D721Med (cell line): ENCODE results near the gene LMBR1.
"Not testable (repeated sequence)": the region's sequence is repeated elsewhere in the genome, so short reads cannot be mapped to it uniquely, and the experiment has no call there.

Source experiments
- DNase-seq: peaks from one replicate; pipeline ENCODE4 v3.0.0; 2011; ENCODE audit warnings: low spot score; ENCODE audit not compliant: insufficient read length
- FAIRE-seq: peaks from 2 replicates; lab custom pipeline; 2011; peaks lifted over from hg19 to GRCh38; lab: Jason Lieb, UNC
- TF ChIP-seq, protein P1 (sequence below): IDR thresholded peaks from 2 replicates; pipeline ENCODE4 v1.5.1; 2012; ENCODE audit warnings: mild to moderate bottlenecking, control low read depth; ENCODE audit not compliant: insufficient read depth; ENCODE audit errors: missing control alignments

LMBR1 gene

DNA sequence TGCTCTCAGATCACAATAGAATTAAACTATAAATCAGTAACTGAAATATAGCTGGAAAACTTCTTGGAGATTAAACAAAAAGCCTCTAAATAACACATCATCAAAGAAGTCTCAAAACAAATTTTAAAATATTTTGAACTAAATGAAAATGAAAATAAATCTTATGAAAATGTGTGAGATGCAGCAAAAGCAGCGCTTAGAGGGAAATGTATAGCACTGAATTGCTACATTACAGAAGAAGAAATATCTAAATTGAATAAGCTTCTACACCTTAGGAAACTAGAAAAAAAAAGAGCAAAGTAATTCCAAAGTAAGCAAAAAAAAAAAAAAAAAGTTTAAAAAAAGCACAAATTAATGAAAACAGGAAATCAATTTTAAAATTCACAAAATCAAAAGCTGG, 35.2 kb downstream of the LMBR1 start:
- no peak for DNase-seq
- TF ChIP-seq, protein P1, sequence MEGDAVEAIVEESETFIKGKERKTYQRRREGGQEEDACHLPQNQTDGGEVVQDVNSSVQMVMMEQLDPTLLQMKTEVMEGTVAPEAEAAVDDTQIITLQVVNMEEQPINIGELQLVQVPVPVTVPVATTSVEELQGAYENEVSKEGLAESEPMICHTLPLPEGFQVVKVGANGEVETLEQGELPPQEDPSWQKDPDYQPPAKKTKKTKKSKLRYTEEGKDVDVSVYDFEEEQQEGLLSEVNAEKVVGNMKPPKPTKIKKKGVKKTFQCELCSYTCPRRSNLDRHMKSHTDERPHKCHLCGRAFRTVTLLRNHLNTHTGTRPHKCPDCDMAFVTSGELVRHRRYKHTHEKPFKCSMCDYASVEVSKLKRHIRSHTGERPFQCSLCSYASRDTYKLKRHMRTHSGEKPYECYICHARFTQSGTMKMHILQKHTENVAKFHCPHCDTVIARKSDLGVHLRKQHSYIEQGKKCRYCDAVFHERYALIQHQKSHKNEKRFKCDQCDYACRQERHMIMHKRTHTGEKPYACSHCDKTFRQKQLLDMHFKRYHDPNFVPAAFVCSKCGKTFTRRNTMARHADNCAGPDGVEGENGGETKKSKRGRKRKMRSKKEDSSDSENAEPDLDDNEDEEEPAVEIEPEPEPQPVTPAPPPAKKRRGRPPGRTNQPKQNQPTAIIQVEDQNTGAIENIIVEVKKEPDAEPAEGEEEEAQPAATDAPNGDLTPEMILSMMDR = no peak
- FAIRE-seq = no peak

DNA sequence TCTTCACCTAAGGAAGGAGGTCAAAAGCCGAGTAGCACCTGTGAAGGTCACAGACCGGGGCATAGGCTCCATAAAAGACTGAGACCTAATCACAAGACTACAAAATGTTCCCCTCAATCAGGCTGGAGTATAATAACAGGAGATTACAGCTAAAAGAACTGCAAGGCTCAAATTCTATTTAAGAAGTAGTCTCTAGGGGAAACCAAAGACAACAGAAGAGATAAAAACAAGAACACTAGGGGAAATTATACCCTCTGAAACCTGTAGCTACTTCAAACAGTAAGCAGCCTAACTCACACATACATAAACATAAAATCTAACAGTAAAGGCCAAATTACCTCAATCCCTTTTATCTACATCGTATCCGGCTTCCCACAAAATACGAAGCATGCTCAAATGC, 38.3 kb downstream of the LMBR1 start:
- TF ChIP-seq, protein P1 = no peak
- DNase-seq (no peak), FAIRE-seq (no peak)

DNA sequence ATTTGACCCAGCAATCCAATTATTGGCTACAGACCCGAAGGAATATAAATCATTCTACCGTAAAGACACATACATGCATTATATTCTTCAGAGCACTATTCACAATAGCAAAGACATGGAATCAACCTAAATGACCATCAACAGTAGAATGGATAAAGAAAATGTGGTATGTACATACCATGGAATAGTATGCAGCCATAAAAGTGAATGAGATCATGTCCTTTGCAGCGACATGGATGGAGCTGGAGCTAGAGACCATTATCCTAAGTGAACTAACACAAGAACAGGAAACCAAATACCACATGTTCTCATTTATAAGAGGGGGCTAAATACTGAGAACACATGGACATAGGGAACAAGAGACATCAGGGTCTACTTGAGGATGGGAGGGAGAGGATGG, 44.0 kb downstream of the LMBR1 start:
- DNase-seq (no peak), FAIRE-seq (no peak)
- TF ChIP-seq, protein P1 = no peak

DNA sequence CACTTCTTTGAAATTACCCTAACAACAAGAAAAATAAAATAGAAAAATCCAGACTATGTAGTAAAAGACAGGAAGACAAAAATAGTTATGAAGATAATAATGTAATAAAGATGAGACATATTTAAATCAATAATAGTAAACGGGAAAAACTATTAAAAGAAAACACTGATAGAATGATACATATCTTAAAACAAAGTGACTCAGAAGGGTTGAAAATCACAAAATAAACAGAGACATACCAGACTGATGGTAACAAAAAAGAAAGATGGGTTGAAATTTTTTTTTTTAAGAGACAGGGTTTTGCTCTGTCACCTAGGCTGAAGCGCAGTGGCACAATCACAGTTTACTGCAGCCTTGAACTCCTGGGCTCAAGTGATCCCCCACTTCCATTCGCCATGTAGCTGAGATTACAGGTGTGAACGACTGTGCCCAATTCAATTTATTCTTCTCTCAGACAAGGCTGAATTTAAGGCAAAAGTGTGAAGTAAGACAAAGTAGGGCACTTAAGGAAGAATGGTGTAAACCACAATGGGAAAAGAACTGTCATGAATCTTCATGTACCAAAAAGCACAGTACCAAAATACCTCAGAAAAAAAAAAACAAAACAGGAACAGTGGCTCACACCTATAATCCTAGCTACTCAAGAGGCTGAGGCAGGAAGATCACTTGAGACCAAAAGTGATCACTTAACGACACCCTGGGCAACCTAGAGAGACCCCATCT, 47.4 kb downstream of the LMBR1 start:
- no peak for FAIRE-seq
- DNase-seq = no peak
- TF ChIP-seq, protein P1 = no peak

DNA sequence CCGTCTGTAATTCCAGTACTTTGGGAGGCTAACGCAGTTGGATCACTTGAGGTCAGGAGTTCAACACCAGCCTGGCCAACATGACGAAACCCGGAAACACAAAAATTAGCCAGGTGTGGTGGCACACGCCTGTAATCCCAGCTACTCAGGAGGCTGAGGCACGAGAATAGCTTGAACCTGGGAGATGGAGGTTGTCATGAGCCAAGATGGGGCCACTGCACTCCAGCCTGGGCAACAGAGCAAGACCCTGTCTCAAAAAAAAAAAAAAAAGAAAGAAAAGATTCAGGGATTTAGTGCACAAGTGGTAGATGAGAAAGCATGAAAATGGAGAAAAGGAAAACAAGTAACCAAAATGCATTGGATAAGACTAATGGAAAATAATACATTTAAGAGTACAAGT, 49.4 kb downstream of the LMBR1 start:
- not testable (repeated sequence) for DNase-seq, FAIRE-seq

DNA sequence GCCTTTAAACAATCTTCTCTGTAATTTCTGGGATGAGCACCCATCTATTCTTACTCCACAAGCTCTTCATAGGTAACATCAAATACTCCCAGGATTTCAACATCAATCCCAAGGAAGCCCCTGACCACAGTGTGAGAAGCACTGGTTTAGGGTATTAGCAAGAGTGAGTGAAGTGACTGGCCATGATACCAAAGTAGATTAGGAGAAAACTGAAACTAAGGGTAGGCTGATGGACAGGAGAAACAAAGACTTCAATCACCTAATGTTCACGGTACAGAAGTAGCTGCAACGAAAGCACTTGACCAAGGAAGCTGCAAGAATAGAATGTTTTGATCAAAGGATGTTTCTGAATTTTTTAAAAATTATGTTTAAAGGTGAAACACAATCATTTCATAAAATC, 49.8 kb downstream of the LMBR1 start:
- TF ChIP-seq, protein P1 = no peak
- FAIRE-seq (no peak), DNase-seq (no peak)

DNA sequence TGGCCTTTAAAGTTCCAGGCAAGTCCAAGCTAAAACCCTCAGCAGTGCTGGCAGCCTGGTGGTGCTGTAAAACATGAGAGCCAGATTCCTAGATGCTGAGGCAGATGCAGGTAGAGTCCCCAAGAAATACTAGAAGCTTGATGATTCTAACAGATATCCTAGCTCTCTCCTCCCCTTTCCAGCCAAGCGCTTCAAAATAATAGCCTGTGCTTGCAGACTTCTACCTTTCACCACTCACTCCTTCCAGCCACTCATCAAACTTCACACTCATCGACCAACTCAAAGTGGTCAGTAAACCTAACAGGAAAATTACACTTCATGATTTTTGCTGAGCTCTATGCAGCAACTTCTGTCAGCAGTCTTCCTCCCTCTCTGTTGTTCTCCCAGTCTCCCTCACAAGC, 50.2 kb downstream of the LMBR1 start:
- TF ChIP-seq, protein P1 = no peak
- FAIRE-seq (no peak), DNase-seq (no peak)
